HFF-Myc (cell line): ENCODE results near the gene DMRTC1B.
"Not testable (repeated sequence)": the region's sequence is repeated elsewhere in the genome, so short reads cannot be mapped to it uniquely, and the experiment has no call there.

Source experiments
- DNase-seq: peaks from one replicate; pipeline ENCODE4 v3.0.0-alpha.2; 2011; ENCODE audit warnings: low read depth; ENCODE audit errors: extremely low read depth
- H3K4me3 ChIP-seq: replicated peaks from 2 replicates; pipeline ENCODE4 v1.5.1; 2011; ENCODE audit warnings: low read depth, mild to moderate bottlenecking, control low read depth, low read length
- CTCF ChIP-seq: IDR thresholded peaks from 2 replicates; pipeline ENCODE4 v1.5.1; 2012; ENCODE audit warnings: mild to moderate bottlenecking, low read depth, low read length, control low read depth; ENCODE audit errors: missing control alignments

Gene DMRTC1B

GRCh38 chrX:72776653-72777466 lies at the start of gene DMRTC1B:
DMRTC1B (plus strand) TSS chrX:72776890; CDS start chrX:72845136, 68,246 bp downstream.
- not testable (repeated sequence) for H3K4me3 ChIP-seq, DNase-seq

- no peak for TF ChIP-seq CTCF
- DNase-seq = no peak
- no peak overlapping the region for H3K4me3 ChIP-seq
These were observed 48.8 kb upstream of the DMRTC1B start for GRCh38 chrX:72727846-72728245.

GRCh38 chrX:72733636-72734035 lies 43.1 kb upstream of the DMRTC1B start:
- not testable (repeated sequence) for DNase-seq, H3K4me3 ChIP-seq

- no peak for DNase-seq
- no peak overlapping the region for H3K4me3 ChIP-seq
- no peak for TF ChIP-seq CTCF
These were observed 41.1 kb upstream of the DMRTC1B start for GRCh38 chrX:72735561-72735960.

GRCh38 chrX:72745546-72745945 lies 31.1 kb upstream of the DMRTC1B start:
- H3K4me3 ChIP-seq, DNase-seq: not testable (repeated sequence)

- not testable (repeated sequence) for H3K4me3 ChIP-seq, DNase-seq
These were observed 28.1 kb upstream of the DMRTC1B start for GRCh38 chrX:72748545-72748944.

- H3K4me3 ChIP-seq, DNase-seq: not testable (repeated sequence)
These were observed 16.2 kb upstream of the DMRTC1B start for GRCh38 chrX:72760454-72760853.

- not testable (repeated sequence) for DNase-seq, H3K4me3 ChIP-seq
These were observed 739 bp downstream of the DMRTC1B start for GRCh38 chrX:72777467-72777790.

- DNase-seq, H3K4me3 ChIP-seq: not testable (repeated sequence)
These were observed 1.5 kb downstream of the DMRTC1B start for GRCh38 chrX:72778146-72778545.

GRCh38 chrX:72782560-72782959 lies 5.9 kb downstream of the DMRTC1B start, which contains the start of gene FAM236B:
FAM236B (minus strand) TSS chrX:72782660; CDS start chrX:72782560, 100 bp downstream.
- DNase-seq, H3K4me3 ChIP-seq: not testable (repeated sequence)

GRCh38 chrX:72783365-72783936 lies 6.8 kb downstream of the DMRTC1B start:
- not testable (repeated sequence) for DNase-seq, H3K4me3 ChIP-seq

GRCh38 chrX:72783964-72784363 lies 7.3 kb downstream of the DMRTC1B start:
- not testable (repeated sequence) for H3K4me3 ChIP-seq, DNase-seq

GRCh38 chrX:72788142-72788541 lies 11.5 kb downstream of the DMRTC1B start:
- H3K4me3 ChIP-seq, DNase-seq: not testable (repeated sequence)

GRCh38 chrX:72790390-72790789 lies 13.7 kb downstream of the DMRTC1B start:
- DNase-seq = not testable (repeated sequence)

GRCh38 chrX:72808110-72808509 lies 31.4 kb downstream of the DMRTC1B start, which contains the start of gene FAM236D:
FAM236D (minus strand) TSS chrX:72808210; CDS start chrX:72808110, 100 bp downstream.
- H3K4me3 ChIP-seq, DNase-seq: not testable (repeated sequence)

More at GRCh38 chrX:72790390-72790789, 13.7 kb downstream of the DMRTC1B start:
- H3K4me3 ChIP-seq = not testable (repeated sequence)

- DNase-seq, H3K4me3 ChIP-seq: not testable (repeated sequence)
These were observed 54.0 kb downstream of the DMRTC1B start for GRCh38 chrX:72830701-72831100.
